GM21526 (cell line): ENCODE measurements around the gene SDK1.
"Not testable (repeated sequence)": the region's sequence is repeated elsewhere in the genome, so short reads cannot be mapped to it uniquely, and the experiment has no call there.

Source experiments
- ATAC-seq: cut with Tn5 transposase; IDR thresholded peaks from one replicate; pipeline ENCODE4 v1.9.1; 2021; ENCODE audit warnings: moderate library complexity; ENCODE audit not compliant: unreplicated experiment, low FRiP score

Gene SDK1

DNA sequence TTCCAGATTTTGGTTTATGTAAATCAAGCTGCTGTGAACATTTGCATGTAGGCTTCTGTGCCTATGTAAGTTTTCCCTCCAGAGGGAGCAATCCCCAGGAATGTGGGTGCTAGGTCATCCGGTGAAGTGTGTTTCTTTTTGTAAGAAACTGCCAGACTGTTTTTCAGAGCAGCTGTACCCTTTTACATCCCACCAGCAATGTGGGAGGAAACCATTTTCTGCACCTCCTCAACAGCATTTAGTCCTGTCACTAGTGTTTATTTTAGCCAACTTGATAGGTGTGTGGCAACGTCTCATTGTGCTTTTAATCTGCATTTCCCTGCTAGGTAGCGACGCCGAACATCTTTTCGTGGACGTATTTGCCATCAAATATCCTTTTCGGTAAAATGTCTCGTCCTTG, 985.3 kb downstream of the SDK1 start:
- no peak for ATAC-seq

DNA sequence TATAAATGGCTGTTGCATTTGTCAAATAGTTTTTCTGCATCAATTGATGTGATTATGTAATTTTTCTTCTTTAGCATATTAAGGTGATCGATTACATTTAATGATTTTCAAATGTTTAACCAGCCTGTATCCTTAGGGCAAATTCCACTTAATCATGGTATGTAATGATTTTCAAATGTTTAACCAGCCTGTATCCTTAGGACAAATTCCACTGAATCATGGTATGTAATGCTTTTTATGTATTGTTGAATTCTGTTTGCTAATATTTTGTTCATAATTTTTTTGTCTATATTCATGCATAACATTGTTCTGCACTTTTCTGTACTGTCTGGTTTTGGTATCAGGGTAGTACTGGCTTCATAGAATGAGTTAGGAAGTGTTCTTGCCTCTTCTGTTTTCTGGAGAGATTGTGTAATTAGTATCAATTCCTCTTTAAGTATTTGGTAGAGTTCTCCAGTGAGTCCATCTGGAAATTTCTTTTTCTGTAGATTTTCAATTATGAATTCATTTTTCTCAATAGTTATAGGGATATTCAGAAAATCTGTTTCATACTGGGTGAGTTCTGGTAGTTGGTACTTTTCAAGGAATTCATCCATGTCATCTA, 987.8 kb downstream of the SDK1 start:
- ATAC-seq, result no peak

- no peak for ATAC-seq
Observed at GRCh38 chr7:4297165-4297917, 996.3 kb downstream of the SDK1 start.

DNA sequence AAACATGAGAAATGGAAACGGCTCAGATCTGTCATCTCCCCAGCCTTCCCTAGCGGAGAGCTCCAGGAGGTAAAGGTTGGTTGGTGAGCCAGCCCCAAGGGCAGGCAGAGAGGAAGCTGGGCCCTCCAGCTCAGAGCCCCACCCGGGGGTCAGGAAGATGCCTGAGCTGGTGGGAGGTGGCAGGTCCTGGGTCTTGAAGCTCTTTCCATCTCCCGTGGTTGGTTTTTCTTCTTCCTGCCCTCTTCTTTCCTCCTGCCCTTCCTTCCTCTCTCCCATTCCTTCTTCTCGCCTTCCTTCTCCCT, 996.8 kb downstream of the SDK1 start:
- no peak for ATAC-seq

GRCh38 chr7:4299431-4299830, 998.4 kb downstream of the SDK1 start:
- ATAC-seq, result no peak

- ATAC-seq, result no peak
Observed at GRCh38 chr7:4302203-4302905, 1001.3 kb downstream of the SDK1 start.

GRCh38 chr7:4307316-4308204, 1006.5 kb downstream of the SDK1 start:
- no peak for ATAC-seq

DNA sequence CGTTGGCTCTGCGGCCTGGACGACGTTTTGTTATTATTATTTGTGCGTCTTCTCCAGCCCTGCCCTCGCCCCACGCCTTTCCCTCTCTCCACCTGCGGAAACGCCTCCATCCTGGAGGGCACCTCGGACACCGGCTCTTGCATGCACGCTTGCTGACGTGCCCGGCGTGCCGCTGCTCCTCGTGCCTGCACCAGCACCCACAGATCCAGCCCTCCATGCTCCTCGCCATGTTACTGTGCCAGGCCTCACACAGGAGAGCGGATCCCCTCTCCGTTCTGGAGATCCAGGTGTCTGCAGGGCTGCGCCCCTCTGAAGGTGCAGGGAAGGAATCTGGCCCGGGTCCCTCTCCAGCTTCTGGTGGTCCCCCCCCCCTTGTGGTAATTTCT, 1007.1 kb downstream of the SDK1 start:
- ATAC-seq, result no peak

- not testable (repeated sequence) for ATAC-seq
Observed at GRCh38 chr7:4313911-4314310, 1012.9 kb downstream of the SDK1 start.

GRCh38 chr7:4314316-4314715, 1013.3 kb downstream of the SDK1 start:
- ATAC-seq, result not testable (repeated sequence)
